ENCODE measurements around the gene PKD1.
"Not testable (repeated sequence)": the region's sequence is repeated elsewhere in the genome, so short reads cannot be mapped to it uniquely, and the experiment has no call there.

- not testable (repeated sequence) for TF ChIP-seq CTCF (conservative IDR thresholded peaks at IDR 0.05)
- 0 out of 2 replicates have a peak, but pooled peaks have one; percentile 20 for TF ChIP-seq ZFX (IDR thresholded peaks at IDR 0.05)
Measured at GRCh38 chr16:2135071-2135470, 627 bp downstream of the PKD1 start.

All from C4-2B (cell line).